ENCODE measurements around the gene DFFB. TPM values are rescaled to one million over a fixed set of nuclear protein-coding genes. Genes with fewer than 3 reads are reported as not detected.
A peak's percentile ranks its signal among the peaks of the same experiment; 100 is the strongest.

The DFFB gene
- total RNA-seq, 1 donor from 2014 or later: 4.8 TPM

GRCh38 chr1:3911981-3912808 is 54.9 kb downstream of the DFFB start:
- Histone ChIP-seq H3K27me3 (no peaks in the 10 kb centered on the region), H2AFZ (replicated peaks) (no peak overlapping the region), H4K20me1 (ENCODE audit: low read depth) (no peaks in the 10 kb centered on the region), H3K4me2 (no peak overlapping the region), H3K36me3 (no peaks in the 10 kb centered on the region), H3K4me1 (peaks cover 6% of the 10 kb centered on the region), H3K9me3 (ENCODE audit: low read depth) (no peaks in the 10 kb centered on the region), H3K4me3 (no peak overlapping the region), H3K27ac (no peak overlapping the region), H3F3A (ENCODE audit: low read depth) (no peaks in the 10 kb centered on the region), H3K9ac (no peak overlapping the region), H3K79me2 (ENCODE audit: low read depth) (no peaks in the 10 kb centered on the region)
- Mint-ChIP-seq H3K9me3 (no peaks in the 10 kb centered on the region), H3K27ac (peak overlapping the region; percentile 78), H3K36me3 (no peaks in the 10 kb centered on the region), H3K27me3 (ENCODE audit: insufficient read depth, low read depth) (peaks cover 10% of the 10 kb centered on the region), H3K4me1 (peaks cover 43% of the 10 kb centered on the region), H3K4me3 (no peak overlapping the region)
- DNase-seq (ENCODE audit: low spot score): no peak
- TF ChIP-seq EZH2phosphoT487 (IDR thresholded peaks at IDR 0.05) (no peak), CTCF (IDR thresholded peaks at IDR 0.05) (no peak)

DNA sequence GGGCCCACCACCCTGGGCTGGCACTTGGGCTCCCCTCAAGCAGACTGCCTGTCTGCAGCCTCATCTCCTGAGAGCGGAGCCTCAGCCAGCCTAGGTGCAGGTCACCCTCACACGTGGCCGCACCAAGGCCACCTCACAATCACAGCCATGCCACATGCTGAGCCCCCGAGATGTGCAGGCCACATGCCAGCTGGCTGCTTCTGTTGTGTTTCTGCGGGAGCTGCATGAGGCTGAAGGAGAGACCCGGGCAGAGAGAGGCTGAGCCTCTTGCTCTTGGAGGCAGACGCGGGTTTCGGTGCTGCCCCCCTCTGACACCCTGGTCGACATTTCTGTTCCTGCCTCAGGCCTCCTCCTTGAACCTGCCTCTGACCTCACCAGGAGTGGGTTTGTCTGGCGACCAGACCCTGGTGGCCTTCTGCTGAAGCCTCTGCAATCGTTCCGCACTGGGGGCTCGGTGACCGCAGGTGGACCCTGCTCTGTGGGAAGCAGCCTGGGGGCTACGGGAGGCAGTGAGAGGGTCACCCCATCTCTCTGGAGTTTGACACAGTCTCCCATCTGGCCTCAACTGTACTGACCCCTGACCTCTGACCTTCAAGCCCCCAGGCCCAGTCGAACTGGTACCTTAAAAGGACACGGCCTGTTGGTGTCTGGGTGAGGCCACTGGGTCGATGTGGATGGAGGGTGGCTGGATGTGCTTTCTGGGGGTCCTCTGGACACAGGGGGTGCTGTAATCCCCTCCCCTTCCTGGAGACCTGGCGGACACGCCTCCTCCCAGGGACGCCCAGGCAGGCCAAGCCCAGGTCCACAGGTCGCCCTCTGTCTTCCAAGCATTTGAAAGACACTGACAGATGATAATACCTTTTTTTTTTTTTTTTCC is 55.8 kb downstream of the DFFB start:
- no peaks in the 10 kb centered on the region for H3K36me3 Mint-ChIP-seq
- DNase-seq (ENCODE audit: low spot score): no peak
- Histone ChIP-seq H3K4me3 (no peak overlapping the region), H3F3A (ENCODE audit: low read depth) (no peaks in the 10 kb centered on the region), H3K79me2 (ENCODE audit: low read depth) (no peaks in the 10 kb centered on the region), H3K36me3 (no peaks in the 10 kb centered on the region), H3K4me1 (peaks cover 6% of the 10 kb centered on the region), H3K4me2 (no peak overlapping the region), H3K9ac (no peak overlapping the region), H3K27ac (no peak overlapping the region), H2AFZ (replicated peaks) (no peak overlapping the region), H3K27me3 (no peaks in the 10 kb centered on the region), H4K20me1 (ENCODE audit: low read depth) (no peaks in the 10 kb centered on the region), H3K9me3 (ENCODE audit: low read depth) (no peaks in the 10 kb centered on the region)
- no peaks in the 10 kb centered on the region for H3K9me3 Mint-ChIP-seq
- peaks cover 37% of the 10 kb centered on the region for H3K4me1 Mint-ChIP-seq
- no peak overlapping the region for H3K4me3 Mint-ChIP-seq
- H3K27ac Mint-ChIP-seq: no peak overlapping the region
- TF ChIP-seq EZH2 (IDR thresholded peaks at IDR 0.05): no peak
- TF ChIP-seq EZH2phosphoT487 (IDR thresholded peaks at IDR 0.05): no peak
- no peak for TF ChIP-seq CTCF (IDR thresholded peaks at IDR 0.05)
- H3K27me3 Mint-ChIP-seq (ENCODE audit: insufficient read depth, low read depth): peaks cover 9% of the 10 kb centered on the region

GRCh38 chr1:3914331-3914851 is 57.1 kb downstream of the DFFB start:
- H3K4me1 ChIP-seq: peaks cover 6% of the 10 kb centered on the region
- H3K9ac ChIP-seq: no peak overlapping the region
- Mint-ChIP-seq H3K27me3 (ENCODE audit: insufficient read depth, low read depth) (peaks cover 7% of the 10 kb centered on the region), H3K27ac (no peak overlapping the region), H3K4me1 (peaks cover 24% of the 10 kb centered on the region), H3K4me3 (no peak overlapping the region), H3K9me3 (no peaks in the 10 kb centered on the region), H3K36me3 (no peaks in the 10 kb centered on the region)
- no peaks in the 10 kb centered on the region for H3K9me3 ChIP-seq (ENCODE audit: low read depth)
- DNase-seq (ENCODE audit: low spot score): no peak
- TF ChIP-seq EZH2phosphoT487 (IDR thresholded peaks at IDR 0.05) (no peak), CTCF (IDR thresholded peaks at IDR 0.05) (no peak), EZH2 (IDR thresholded peaks at IDR 0.05) (no peak)
- H3K36me3 ChIP-seq: no peaks in the 10 kb centered on the region
- no peak overlapping the region for H2AFZ ChIP-seq (replicated peaks)
- no peak overlapping the region for H3K4me2 ChIP-seq
- H3F3A ChIP-seq (ENCODE audit: low read depth): no peaks in the 10 kb centered on the region
- no peak overlapping the region for H3K4me3 ChIP-seq
- H3K27me3 ChIP-seq: no peaks in the 10 kb centered on the region
- H3K79me2 ChIP-seq (ENCODE audit: low read depth): no peaks in the 10 kb centered on the region
- H3K27ac ChIP-seq: no peak overlapping the region
- no peaks in the 10 kb centered on the region for H4K20me1 ChIP-seq (ENCODE audit: low read depth)

Data from neural progenitor cell (in vitro differentiated cells).